ENCODE measurements around the gene OAS1. TPM values are rescaled to one million over a fixed set of nuclear protein-coding genes. Genes with fewer than 3 reads are reported as not detected.

Gene OAS1
- total RNA-seq, 1 donor from 2014 or later: 0.38 TPM

DNA sequence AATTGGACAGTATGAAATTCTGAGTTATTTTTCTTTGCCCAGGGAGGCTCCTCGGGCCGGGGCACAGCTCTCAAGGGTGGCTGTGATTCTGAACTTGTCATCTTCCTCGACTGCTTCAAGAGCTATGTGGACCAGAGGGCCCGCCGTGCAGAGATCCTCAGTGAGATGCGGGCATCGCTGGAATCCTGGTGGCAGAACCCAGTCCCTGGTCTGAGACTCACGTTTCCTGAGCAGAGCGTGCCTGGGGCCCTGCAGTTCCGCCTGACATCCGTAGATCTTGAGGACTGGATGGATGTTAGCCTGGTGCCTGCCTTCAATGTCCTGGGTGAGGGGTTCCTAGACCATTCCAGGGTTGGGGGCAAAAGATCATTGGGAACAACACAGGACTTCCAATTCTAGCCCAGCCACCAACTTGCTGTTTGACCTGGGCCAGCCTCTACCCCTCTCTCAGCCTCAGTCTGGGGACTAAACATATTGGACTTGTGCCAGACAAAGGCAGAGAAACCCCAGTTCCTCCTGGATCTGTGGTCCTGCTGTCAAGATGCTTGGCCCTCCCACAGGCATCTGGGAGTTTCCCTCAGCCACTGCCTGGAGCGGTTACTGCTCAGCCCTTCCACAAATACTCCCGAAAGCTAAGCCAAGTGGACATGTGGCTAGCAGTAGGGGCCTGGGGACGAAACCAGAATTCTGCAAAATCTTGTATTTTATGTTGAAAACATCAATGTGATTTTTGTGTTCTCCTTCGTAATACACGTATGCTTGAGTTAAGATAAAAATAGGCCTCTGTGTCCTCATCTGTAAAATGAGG is 35.0 kb downstream of the OAS1 start:
- Mint-ChIP-seq H3K4me3 (ENCODE audit: low read depth) (no peak overlapping the region), H3K9me3 (ENCODE audit: low read depth) (no peaks in the 10 kb centered on the region), H3K4me1 (ENCODE audit: low read depth) (peaks cover 4% of the 10 kb centered on the region), H3K27ac (no peak overlapping the region), H3K36me3 (ENCODE audit: insufficient read depth) (no peaks in the 10 kb centered on the region), H3K27me3 (peaks cover 38% of the 10 kb centered on the region)
- DNase-seq (ENCODE audit: low spot score, unreplicated experiment): no peak
- TF ChIP-seq, protein P1, sequence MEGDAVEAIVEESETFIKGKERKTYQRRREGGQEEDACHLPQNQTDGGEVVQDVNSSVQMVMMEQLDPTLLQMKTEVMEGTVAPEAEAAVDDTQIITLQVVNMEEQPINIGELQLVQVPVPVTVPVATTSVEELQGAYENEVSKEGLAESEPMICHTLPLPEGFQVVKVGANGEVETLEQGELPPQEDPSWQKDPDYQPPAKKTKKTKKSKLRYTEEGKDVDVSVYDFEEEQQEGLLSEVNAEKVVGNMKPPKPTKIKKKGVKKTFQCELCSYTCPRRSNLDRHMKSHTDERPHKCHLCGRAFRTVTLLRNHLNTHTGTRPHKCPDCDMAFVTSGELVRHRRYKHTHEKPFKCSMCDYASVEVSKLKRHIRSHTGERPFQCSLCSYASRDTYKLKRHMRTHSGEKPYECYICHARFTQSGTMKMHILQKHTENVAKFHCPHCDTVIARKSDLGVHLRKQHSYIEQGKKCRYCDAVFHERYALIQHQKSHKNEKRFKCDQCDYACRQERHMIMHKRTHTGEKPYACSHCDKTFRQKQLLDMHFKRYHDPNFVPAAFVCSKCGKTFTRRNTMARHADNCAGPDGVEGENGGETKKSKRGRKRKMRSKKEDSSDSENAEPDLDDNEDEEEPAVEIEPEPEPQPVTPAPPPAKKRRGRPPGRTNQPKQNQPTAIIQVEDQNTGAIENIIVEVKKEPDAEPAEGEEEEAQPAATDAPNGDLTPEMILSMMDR (IDR thresholded peaks at IDR 0.05; ENCODE audit: unreplicated experiment): no peak

DNA sequence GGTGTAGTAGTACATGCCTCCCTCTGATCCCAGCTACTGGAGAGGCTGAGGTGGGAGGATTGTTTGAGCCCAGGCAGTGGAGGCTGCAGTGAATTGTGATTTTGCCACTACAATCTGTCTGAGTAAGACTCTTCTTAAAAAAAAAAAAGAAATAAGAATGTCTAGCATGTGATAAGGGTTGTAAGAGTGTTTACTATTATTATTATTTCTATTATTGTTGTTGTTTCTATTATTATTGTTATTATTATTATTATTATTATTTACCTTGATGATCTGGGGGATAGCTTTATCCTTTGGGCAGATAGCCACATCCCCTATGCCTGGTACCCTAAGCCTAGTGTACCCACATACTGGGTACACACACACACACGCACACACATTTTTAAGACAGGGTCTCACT is 35.8 kb downstream of the OAS1 start:
- peaks cover 4% of the 10 kb centered on the region for H3K4me1 Mint-ChIP-seq (ENCODE audit: low read depth)
- H3K36me3 Mint-ChIP-seq (ENCODE audit: insufficient read depth): no peaks in the 10 kb centered on the region
- no peak overlapping the region for H3K4me3 Mint-ChIP-seq (ENCODE audit: low read depth)
- H3K27me3 Mint-ChIP-seq: peaks cover 32% of the 10 kb centered on the region
- TF ChIP-seq, protein P1 (IDR thresholded peaks at IDR 0.05; ENCODE audit: unreplicated experiment): no peak
- H3K27ac Mint-ChIP-seq: no peak overlapping the region
- no peaks in the 10 kb centered on the region for H3K9me3 Mint-ChIP-seq (ENCODE audit: low read depth)
- no peak for DNase-seq (ENCODE audit: low spot score, unreplicated experiment)

DNA sequence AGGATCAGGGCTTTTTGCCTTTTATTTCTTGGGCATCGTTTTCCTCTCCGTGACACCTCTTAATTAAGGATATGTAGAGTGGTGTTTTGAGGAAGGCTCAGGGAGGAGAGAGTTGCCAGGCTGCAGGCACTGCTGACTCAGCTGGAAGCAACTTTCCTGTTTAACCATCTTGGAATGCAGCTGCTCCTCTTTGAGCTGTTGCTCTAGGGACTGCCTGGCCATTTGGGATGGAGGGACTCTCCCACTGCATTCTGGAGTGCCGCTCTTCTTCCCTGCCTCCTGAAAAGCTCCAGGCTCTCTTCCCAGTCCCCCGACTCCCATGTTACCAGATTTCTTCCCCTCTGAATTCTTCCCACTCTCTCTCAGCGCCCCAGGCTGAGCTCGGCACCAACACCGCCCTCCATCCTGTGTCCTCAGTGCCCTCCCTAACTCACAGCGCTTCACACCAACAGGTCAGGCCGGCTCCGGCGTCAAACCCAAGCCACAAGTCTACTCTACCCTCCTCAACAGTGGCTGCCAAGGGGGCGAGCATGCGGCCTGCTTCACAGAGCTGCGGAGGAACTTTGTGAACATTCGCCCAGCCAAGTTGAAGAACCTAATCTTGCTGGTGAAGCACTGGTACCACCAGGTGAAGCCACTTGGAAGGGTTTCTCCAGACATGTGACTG is 37.4 kb downstream of the OAS1 start:
- H3K27me3 Mint-ChIP-seq: peaks cover 20% of the 10 kb centered on the region
- no peaks in the 10 kb centered on the region for H3K9me3 Mint-ChIP-seq (ENCODE audit: low read depth)
- TF ChIP-seq, protein P1 (IDR thresholded peaks at IDR 0.05; ENCODE audit: unreplicated experiment): no peak
- H3K4me3 Mint-ChIP-seq (ENCODE audit: low read depth): no peak overlapping the region
- no peaks in the 10 kb centered on the region for H3K4me1 Mint-ChIP-seq (ENCODE audit: low read depth)
- no peak for DNase-seq (ENCODE audit: low spot score, unreplicated experiment)
- no peak overlapping the region for H3K27ac Mint-ChIP-seq
- H3K36me3 Mint-ChIP-seq (ENCODE audit: insufficient read depth): no peaks in the 10 kb centered on the region

DNA sequence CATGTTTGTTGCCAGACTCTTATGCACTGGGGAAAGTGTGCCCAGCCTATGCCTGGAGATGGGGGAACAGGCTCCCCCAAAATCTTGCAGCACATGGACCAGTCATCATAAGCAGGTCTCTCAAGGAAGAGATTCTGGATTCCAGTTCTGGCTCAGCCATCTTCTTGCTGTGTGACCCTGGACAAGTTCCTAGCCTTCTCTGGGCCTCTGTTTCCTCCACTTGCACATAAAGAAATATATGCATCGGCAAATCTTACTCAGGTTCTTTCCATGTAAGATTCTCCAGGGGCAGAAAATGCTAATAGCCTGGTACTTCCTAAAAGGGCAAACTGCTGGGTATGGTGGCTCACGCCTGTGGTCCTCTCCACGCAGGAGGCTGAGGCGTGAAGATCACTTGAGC is 38.8 kb downstream of the OAS1 start:
- DNase-seq (ENCODE audit: low spot score, unreplicated experiment): no peak

More for the DNA sequence above, 38.8 kb downstream of the OAS1 start:
- Mint-ChIP-seq H3K27me3 (peaks cover 7% of the 10 kb centered on the region), H3K9me3 (ENCODE audit: low read depth) (no peaks in the 10 kb centered on the region), H3K36me3 (ENCODE audit: insufficient read depth) (no peaks in the 10 kb centered on the region), H3K4me3 (ENCODE audit: low read depth) (no peak overlapping the region), H3K27ac (no peak overlapping the region), H3K4me1 (ENCODE audit: low read depth) (no peaks in the 10 kb centered on the region)
- TF ChIP-seq, protein P1 (IDR thresholded peaks at IDR 0.05; ENCODE audit: unreplicated experiment): no peak

Data from progenitor cell of endocrine pancreas (in vitro differentiated cells).